ENCODE data around the gene SMIM20. TPM values are rescaled to one million over a fixed set of nuclear protein-coding genes. Genes with fewer than 3 reads are reported as not detected.
A peak's percentile ranks its signal among the peaks of the same experiment; 100 is the strongest.

SMIM20 gene
- total RNA-seq, 2 donors from 2014 or later: 0.99 to 21.5 TPM

DNA sequence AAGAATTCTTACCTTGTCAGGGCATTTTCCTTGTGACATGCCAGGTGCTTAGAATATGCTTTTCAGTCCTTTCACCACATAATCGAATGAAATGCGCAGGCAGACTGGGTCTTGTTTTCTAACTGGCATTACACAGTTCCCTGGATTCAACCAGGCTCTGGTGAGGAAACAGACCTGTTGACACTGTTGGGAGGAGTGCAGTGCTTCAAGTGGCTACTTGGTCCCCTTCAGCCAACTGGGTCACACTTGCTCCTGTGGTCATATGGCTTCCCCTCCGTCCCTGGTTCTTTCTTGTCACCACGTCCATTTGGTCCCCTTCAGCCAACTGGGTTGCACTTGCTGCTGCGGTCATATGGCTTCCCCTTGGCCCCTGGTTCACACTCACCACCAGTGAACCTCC, 9.7 kb downstream of the SMIM20 start:
- Histone ChIP-seq H3K27me3 (no peaks in the 10 kb centered on the region), H3K4me1 (peaks cover 19% of the 10 kb centered on the region), H3K9me3 (no peaks in the 10 kb centered on the region), H3K4me3 (no peak overlapping the region), H3K36me3 (replicated peaks in 1 of 2; ENCODE audit: insufficient read depth in 1 of 2, low read depth in 2 of 2) (no peaks in the 10 kb centered on the region), H3K27ac (no peak overlapping the region)
- ATAC-seq (no peak), DNase-seq (no peak)
- 91 to 98% methylated on average over 5 of the region's 5 CpGs for WGBS, 2 donors
- intact Hi-C loops (cut with DNase I): no loop called here
- TF ChIP-seq, protein P1, sequence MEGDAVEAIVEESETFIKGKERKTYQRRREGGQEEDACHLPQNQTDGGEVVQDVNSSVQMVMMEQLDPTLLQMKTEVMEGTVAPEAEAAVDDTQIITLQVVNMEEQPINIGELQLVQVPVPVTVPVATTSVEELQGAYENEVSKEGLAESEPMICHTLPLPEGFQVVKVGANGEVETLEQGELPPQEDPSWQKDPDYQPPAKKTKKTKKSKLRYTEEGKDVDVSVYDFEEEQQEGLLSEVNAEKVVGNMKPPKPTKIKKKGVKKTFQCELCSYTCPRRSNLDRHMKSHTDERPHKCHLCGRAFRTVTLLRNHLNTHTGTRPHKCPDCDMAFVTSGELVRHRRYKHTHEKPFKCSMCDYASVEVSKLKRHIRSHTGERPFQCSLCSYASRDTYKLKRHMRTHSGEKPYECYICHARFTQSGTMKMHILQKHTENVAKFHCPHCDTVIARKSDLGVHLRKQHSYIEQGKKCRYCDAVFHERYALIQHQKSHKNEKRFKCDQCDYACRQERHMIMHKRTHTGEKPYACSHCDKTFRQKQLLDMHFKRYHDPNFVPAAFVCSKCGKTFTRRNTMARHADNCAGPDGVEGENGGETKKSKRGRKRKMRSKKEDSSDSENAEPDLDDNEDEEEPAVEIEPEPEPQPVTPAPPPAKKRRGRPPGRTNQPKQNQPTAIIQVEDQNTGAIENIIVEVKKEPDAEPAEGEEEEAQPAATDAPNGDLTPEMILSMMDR (IDR thresholded peaks at IDR 0.05): no peak
- no peak for TF ChIP-seq POLR2A (IDR thresholded peaks at IDR 0.05)

DNA sequence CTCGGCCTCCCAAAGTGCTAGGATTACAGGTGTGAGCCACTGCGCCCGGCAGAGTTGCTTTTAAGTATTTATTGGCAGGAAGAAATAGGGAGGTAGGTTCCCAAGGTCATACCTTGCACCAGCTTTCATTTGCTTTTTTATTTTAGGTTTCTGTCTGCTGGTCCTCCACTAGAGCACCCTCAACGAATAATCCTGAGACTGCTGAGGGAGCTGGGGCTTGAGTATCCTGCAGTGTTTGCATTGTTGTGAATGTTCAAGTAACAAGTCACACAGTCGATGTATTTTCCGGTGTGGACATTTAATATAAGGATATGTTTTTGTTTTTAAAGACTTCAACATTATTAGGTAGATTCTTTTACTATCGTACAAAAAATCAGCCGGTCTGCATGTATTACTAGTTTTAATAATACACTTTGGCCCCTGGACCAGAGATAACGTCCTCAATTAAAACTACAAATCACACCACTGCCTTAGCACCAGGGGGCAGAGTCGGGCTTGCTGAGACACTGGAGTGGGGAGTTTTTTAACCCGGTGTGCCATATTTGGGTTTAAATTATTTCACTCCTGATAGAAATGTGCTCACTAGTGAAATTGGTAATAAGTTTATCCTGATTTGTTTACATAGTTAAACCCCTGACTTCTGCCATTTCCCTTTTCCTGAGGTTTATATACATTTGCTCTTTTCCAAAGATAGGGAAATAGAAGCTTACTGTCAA, 11.6 kb downstream of the SMIM20 start:
- intact Hi-C loops (cut with DNase I): no loop called here
- Histone ChIP-seq H3K36me3 (replicated peaks in 1 of 2; ENCODE audit: insufficient read depth in 1 of 2, low read depth in 2 of 2) (no peaks in the 10 kb centered on the region), H3K4me1 (peaks cover 26% of the 10 kb centered on the region), H3K9me3 (no peaks in the 10 kb centered on the region), H3K27ac (no peak overlapping the region), H3K4me3 (no peak overlapping the region), H3K27me3 (no peaks in the 10 kb centered on the region)
- DNase-seq: peak; percentile 33 to 65 (median 38)
- ATAC-seq: peak; percentile 59
- TF ChIP-seq, protein P1 (IDR thresholded peaks at IDR 0.05): peak in 6 of 7 experiments; percentile 32 to 50 (median 42)
- TF ChIP-seq POLR2A (IDR thresholded peaks at IDR 0.05): no peak
- WGBS, 2 donors: 42 to 51% methylated on average over 11 of the region's 11 CpGs

DNA sequence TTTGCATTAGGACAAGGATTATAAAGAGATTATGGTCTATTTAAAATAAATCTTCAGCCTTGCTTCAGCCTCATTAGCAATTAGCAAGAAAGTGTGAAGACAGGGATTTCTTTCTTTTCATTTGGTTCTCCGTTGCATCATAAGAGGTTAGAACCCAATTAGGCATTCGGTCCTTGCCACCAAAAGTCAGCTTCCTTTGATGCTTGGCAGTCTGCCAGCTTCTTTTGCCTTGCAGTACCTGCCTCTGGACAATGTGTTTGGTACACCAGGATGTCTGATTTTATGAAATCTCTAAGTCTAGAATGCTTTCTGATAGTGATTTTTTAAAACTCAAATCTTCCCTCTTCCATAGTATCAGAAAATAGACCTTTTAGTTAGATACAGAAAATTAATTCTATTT, 12.4 kb downstream of the SMIM20 start:
- H3K4me1 ChIP-seq: peaks cover 26% of the 10 kb centered on the region
- TF ChIP-seq, protein P1 (IDR thresholded peaks at IDR 0.05): no peak
- TF ChIP-seq POLR2A (IDR thresholded peaks at IDR 0.05): no peak
- DNase-seq: peak in 2 of 4 donors; percentile 30 to 36

DNA sequence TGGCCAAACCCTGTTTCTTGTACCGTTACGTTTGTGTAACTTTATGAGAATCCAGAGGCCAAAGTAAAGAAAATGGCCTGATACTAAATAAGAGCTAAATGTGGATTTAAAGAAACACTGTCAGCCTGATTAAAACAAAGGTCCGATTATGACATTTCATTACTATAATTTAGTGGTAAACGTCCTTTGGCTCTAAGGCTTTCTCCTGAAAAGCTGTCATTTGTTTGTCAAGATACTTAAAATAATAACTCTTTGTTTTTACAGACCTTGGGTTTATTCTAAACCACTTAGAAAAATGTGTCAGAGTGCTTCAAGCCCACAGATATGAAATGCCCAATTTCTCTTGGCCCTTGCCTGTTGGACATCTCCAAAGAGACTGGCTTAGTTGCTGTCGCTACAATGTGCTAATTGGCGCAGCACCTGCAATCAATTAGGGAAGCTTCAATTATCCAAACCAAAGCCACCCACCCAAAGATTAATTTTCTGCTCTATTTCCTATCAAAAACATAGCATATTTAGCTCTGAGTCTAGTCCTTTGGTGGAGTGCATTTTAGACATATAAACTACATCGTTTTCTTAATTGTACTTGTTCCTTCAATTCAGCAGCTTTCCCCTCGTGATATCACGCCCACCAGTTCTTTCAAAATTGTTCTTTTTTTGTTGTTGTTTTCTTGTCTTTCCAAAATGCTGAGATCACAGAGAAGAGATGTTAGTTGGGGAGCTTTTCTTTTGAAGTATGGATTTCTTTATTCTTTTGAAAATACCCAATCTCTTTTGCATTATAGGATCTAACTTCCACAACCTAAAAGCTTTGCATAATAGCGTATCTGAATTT, 13.6 kb downstream of the SMIM20 start:
- no peak for ATAC-seq

More for the DNA sequence above, 12.4 kb downstream of the SMIM20 start:
- Histone ChIP-seq H3K27me3 (no peaks in the 10 kb centered on the region), H3K36me3 (replicated peaks in 1 of 2; ENCODE audit: insufficient read depth in 1 of 2, low read depth in 2 of 2) (no peaks in the 10 kb centered on the region), H3K4me3 (no peak overlapping the region), H3K27ac (no peak overlapping the region), H3K9me3 (no peaks in the 10 kb centered on the region)
- ATAC-seq: no peak
- intact Hi-C loops (cut with DNase I): no loop called here
- 59 to 76% methylated on average over 2 of the region's 2 CpGs for WGBS, 2 donors

More for the DNA sequence above, 13.6 kb downstream of the SMIM20 start:
- H3K4me3 ChIP-seq: no peak overlapping the region
- H3K27ac ChIP-seq: peak overlapping the region in 2 of 4 donors; percentile 62 to 78
- peaks cover 26% of the 10 kb centered on the region for H3K4me1 ChIP-seq
- no peak for DNase-seq
- WGBS, 2 donors: 64 to 67% methylated on average over 10 of the region's 10 CpGs
- no peaks in the 10 kb centered on the region for H3K9me3 ChIP-seq
- no peak for TF ChIP-seq POLR2A (IDR thresholded peaks at IDR 0.05)
- TF ChIP-seq, protein P1 (IDR thresholded peaks at IDR 0.05): no peak
- no peaks in the 10 kb centered on the region for H3K27me3 ChIP-seq
- no peaks in the 10 kb centered on the region for H3K36me3 ChIP-seq (replicated peaks in 1 of 2; ENCODE audit: insufficient read depth in 1 of 2, low read depth in 2 of 2)
- intact Hi-C loops (cut with DNase I): no loop called here

Data from body of pancreas (tissue), 4 donors.